Limb (tissue), 2 donors: ENCODE results near the gene PRKG2.
"Not testable (repeated sequence)": the region's sequence is repeated elsewhere in the genome, so short reads cannot be mapped to it uniquely, and the experiment has no call there.

Source experiments
- DNase-seq, 2 donors: peaks; one replicate each; pipeline ENCODE4 v3.0.0-alpha.2; 2016; ENCODE audit errors: extremely low spot score in 2 of 2

The PRKG2 gene

GRCh38 chr4:81214881-81215868, at the start of gene PRKG2:
PRKG2 (minus strand) TSS chr4:81215222; CDS start chr4:81205047, 10,175 bp downstream.
- peak in 1 of 2 donors; percentile 62 for DNase-seq

DNA sequence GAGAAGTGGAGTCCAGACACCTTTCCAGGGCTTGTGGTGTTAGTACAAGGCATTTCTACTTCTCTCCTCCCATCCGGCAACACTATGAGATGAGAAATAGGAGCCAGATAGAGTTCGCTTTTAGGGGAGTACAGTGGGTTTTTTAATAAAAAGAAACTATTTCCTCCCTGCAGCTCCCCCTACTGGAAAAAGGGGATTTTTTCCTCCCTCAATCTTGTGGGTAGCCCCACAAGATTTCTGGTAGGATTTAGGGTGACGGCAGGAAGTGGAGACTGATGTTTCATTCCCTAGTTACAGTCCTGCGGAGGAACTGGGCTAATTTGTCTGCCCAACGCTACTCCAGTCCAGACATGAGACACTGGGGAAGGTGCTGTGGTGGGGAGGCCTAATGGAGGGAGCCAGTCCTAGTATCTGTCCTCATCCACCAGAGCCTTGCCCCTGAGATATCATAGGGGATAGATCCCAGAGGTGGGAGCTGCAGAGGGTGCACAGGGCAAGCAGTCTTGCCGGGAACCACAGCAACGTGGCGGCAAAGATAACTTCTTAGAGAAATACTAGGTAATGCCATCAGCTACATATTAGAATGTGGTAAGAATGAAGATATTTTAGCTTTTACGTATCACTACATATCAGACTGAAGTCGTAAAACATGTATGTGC, 45.5 kb upstream of the PRKG2 start:
- DNase-seq, result no peak

GRCh38 chr4:81258841-81259550, 44.0 kb upstream of the PRKG2 start:
- no peak for DNase-seq

DNA sequence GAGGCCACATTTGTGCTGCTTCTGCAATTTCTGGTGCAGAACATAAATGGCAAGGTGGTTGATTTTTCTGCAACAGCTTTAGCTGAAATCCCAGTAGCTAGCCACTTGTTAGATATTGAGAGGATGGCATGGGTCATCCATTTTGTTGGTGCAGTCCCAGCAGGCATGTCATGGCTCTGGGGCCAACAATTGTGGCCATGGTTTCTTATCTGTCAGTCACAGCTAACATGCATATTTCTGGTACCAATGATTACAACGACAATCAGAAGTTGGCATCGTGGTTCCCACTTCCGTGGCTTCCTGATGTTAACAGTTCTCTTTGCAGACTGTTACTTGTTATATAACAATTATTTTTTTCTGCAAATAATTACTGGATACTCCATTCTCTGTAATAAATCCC, 42.8 kb upstream of the PRKG2 start:
- DNase-seq, result no peak

GRCh38 chr4:81257021-81257420, 42.0 kb upstream of the PRKG2 start:
- DNase-seq, result no peak

GRCh38 chr4:81256059-81256970, 41.3 kb upstream of the PRKG2 start:
- no peak for DNase-seq

DNA sequence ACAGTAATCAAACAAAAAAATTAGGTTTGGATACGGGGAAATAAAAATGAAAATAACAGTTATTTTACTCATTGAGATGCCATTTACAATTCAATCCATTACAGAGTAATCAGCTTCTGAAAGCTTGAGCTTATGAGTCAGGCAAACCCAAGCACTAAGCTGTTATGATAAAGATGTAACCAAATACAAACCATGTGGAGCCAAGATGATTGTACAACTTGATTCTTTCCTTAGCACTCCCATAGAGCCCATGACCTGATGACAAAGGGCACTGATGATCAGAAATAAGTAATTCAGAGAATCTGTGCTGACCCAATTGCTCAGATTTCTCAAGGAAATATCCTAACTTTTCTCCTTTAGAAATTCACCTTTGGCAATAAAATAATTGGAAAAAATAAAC, 40.5 kb upstream of the PRKG2 start:
- DNase-seq, result no peak

DNA sequence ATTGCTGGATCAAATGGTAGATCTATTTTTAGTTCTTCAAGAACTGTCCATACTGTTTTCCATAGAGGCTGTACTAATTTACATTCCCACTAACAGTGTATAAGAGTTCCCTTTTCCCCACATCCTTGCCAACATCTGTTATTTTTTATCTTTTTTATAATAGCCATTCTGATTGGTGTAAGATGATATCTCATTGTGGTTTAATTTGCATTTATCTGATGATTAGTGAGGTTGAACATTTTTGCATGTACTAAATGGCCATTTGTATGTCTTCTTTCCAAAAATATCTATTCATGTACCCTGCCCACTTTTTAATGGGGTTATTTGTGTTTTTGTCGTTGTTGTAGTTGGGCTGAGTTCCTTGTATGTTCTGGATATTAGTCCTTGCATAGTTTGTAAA, 35.4 kb upstream of the PRKG2 start:
- DNase-seq, result no peak

DNA sequence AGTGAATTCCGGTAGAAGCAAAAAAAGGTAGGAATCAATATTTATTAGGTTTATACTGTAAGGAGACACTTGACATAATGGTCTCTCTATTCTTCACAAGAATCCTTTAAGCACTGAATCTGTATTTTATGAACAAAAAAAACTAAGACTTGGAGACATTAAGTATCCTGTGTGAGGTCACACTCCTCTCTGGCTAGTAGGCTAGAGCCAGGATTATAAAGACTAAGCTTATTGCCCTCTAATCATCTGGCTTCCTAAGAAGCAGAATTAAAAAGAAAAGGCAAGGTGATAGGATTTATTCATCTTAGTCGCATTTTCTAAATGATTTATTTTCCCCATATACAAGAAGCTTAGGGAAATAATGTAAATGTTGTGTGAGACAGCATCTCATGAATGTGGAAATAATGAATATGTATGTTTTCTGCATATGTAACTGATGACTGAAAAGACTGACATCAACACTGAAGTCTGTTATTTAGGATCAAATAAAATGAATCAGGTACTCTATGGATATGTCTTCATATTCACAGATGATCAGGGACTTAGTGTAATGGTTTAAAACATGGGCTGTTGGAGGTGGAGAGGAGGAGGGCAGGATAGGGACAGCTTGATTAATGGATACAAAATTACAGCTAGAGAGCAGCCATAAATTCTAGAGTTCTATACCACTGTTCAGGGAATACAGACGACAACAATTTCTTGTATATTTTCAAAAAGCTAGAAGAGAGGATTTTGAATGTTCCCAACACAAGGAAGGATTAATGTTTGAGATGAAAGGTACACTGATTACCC, 30.4 kb upstream of the PRKG2 start:
- DNase-seq, result no peak

DNA sequence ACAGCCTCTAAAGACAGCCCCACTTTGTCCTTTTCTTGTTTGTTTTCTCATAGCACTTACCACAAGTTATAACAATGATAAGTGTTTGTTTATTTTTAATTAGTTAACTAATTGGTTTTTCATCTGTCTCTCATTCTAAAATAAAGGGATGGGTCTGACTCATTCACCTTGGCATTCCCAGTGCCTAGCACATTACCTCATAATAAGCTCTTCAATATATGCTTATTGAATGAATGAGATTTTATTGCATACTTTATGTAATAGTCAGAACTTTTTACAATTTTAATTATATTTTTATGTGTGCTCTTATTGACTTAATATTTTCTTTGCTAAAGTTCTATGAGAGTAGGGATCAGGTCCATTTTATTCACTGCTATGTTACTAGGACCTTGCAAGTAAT, 22.8 kb upstream of the PRKG2 start:
- DNase-seq, result no peak

DNA sequence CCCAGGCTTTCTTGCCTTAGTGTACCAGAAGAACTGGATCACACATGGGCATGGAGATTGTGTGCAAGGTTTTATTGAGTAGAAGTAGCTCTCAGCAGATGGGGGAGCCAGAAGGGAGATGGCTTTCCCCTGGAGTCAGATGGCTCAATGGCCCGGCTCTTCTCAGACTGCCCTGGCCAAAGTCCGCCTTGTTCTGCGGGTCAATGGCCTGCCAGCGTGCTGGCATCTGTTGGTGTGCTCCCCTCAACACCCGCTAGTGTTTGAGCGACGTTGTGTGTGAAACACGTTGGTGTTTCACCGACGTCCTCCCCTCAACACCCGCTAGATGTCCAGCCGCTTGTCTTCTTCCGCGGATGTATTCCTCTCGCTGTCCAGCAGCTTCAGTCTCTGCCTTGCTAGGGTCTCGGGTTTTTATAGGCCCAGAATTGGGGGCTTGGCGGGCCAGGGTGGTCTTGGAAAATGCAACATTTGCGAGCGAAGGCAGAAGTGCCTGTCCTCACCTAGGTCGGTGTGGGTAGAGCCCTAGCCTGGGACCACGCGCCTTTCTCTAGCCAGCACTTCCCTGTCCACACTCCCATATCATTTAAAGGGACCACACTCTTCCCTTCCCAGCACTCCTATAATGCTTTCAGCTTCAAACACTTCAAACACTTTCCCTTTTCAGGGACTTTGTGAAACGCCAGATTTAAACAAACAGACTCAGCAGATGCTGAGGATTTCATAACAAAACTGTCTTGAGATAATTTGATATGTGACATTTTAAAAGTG, 21.1 kb upstream of the PRKG2 start:
- no peak for DNase-seq

DNA sequence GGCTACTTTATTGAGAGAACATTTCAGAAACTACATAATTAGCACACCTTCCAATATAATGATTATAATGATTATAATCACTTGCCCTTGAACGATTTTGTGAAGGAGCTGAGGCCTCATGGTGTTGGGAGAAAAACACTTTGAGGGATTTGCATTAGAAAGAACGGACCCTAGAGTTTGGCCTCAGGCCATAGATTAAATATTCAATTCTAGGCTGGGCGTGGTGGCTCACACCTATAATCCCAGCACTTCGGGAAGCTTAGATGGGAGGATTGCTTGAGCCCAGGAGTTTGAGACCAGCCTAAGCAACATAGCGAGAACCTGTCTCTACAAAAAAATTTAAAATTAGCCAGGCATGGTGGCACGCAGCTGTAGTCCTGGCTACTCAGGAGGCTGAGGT, 12.9 kb upstream of the PRKG2 start:
- no peak for DNase-seq

DNA sequence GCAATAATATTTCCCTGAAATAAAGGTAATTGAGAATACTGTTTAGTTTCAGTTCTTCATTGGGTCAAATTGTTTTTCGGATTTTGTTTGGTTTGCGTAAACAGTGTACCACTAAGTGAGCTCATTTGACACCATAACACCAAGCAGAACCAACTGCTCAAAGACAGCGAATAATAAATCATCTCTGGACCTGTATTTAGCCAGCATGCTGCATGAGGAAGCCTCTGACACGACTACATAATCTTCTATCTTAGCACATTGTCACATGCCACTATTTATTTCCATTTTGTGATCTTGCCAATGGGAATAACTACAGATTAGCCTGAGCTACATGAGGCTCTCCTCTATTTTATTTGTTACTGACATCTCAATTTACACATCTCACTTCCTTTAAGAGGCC, 12.1 kb upstream of the PRKG2 start:
- no peak for DNase-seq

GRCh38 chr4:81225252-81225651, 10.2 kb upstream of the PRKG2 start:
- DNase-seq, result no peak

DNA sequence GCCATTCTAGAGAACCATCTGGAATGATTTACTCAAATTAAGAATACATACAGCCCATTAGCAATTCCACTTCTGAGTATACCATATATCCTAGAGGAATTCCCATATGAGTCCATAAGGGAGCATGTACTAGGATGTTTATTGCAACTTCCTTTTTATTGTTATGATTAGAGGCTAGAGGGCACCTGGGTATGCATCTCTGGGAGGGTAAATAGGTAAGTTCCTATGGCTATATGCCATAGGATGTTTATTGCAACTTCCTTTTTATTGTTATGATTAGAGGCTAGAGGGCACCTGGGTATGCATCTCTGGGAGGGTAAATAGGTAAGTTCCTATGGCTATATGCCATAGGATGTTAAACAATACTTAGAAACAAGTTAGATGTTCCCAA, 7.1 kb upstream of the PRKG2 start:
- not testable (repeated sequence) for DNase-seq

- DNase-seq, result no peak
Measured at GRCh38 chr4:81221303-81222081, 6.5 kb upstream of the PRKG2 start.

DNA sequence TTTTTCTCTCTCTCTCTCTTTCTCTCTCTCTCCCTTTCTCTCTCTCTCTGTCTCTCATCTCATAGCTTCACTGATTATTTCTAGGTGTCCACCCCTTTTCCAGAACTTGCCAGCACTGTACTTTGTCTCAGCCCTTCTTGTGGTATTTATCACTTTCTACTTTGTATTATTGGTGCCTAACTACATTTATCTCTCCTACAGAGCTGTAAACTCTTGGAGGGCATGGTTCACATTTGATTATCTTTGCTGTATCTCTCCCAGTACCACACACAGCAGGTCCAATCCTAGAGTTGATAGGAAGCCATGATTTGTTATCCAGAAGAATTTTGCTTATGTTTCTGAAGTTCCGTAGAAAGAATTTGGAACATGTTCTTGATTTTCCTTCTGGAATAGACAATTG, 5.2 kb upstream of the PRKG2 start:
- no peak for DNase-seq

- DNase-seq, result no peak
Measured at GRCh38 chr4:81218206-81218605, 3.2 kb upstream of the PRKG2 start.

DNA sequence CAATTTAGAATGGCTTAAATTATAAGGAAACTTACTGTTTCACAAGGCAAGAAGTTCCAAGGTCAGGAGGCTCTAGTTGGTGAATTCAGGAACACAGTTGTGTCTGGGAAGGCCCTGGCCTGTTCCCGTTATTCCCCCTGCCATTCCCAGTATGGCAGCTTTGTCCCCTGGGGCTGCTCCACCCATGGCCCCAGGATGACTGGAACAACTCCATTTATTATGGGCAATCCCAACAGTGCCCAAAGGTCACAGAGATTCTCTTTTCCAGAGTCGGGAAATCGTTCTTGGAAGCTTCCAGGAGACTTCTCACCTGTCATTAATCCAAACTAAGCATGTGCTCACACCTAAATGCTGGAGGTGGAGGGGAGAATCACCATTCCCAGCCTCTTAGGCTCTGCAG, 2.8 kb upstream of the PRKG2 start:
- DNase-seq, result no peak
